Adipocyte (in vitro differentiated cells): ENCODE data around the gene TMEM221.

Source experiments
- DNase-seq: peaks from one replicate; pipeline ENCODE4 v3.0.0-alpha.2; 2015; ENCODE audit warnings: low read depth
- H3K27me3 ChIP-seq: replicated peaks from 2 replicates; pipeline ENCODE4 v1.7.0; 2013; ENCODE audit warnings: mild to moderate bottlenecking, low read length, moderate library complexity; ENCODE audit not compliant: control insufficient read depth, insufficient read depth
- H3K36me3 ChIP-seq: 2 replicates; pipeline ENCODE4 v1.7.0; 2013; ENCODE audit warnings: low read length, mild to moderate bottlenecking, moderate library complexity; ENCODE audit not compliant: control insufficient read depth, insufficient read depth, severe bottlenecking
- H3K4me1 ChIP-seq: 2 replicates; pipeline ENCODE4 v1.7.0; 2013; ENCODE audit warnings: mild to moderate bottlenecking, low read length, moderate library complexity; ENCODE audit not compliant: control insufficient read depth, insufficient read depth
- H3K4me3 ChIP-seq: 2 replicates; pipeline ENCODE4 v1.7.0; 2013; ENCODE audit warnings: mild to moderate bottlenecking, low read length, moderate library complexity
- H3K9ac ChIP-seq: 2 replicates; pipeline ENCODE4 v1.7.0; 2013; ENCODE audit warnings: mild to moderate bottlenecking, low read length, moderate library complexity
- H3K9me3 ChIP-seq: 2 replicates; pipeline ENCODE4 v1.7.0; 2013; ENCODE audit warnings: mild to moderate bottlenecking, low read length, moderate library complexity; ENCODE audit not compliant: control insufficient read depth

The TMEM221 gene

DNA sequence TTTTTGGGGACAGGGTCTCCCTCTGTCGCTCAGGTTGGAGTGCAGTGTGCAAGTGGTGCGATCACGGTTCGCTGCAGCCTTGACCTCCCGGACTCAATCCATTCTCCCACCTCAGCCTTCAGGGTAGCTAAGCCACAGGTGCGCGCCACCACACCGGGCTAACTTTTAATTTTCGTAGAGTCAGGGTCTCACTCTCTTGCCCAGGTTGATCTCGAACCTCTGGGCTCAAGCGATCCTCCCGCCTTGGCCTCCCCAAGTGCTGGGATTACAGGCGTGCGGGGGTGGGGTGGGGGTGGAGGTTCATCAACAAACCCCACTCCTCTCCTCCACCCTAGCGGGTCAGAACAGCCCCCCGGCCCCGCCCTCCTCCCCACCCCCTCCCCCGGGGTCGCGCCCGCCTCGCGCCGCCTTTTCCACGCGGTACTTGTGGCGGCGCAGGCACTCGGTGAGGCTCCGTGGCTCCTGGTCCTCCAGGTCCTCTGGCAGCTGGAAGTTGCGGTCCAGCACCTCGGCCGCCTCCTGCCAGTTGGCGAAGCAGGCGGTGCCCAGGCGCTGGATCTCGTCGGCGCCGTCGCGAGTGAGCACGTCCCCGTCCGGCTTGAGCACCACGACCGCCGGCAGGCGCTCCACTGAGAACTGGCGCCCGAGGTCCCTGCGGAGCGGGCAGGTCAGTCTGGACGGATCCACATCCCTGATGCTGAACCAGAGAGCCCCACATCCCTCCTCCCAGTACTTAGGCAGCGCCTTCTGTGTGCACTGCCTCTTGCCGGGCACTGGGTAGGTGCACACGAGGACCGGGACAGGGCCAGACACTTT is 7.0 kb upstream of the TMEM221 start:
- Histone ChIP-seq H3K9me3 (no peaks in the 10 kb centered on the region), H3K4me1 (peaks cover 5% of the 10 kb centered on the region)
- peak; percentile 16 for DNase-seq

DNA sequence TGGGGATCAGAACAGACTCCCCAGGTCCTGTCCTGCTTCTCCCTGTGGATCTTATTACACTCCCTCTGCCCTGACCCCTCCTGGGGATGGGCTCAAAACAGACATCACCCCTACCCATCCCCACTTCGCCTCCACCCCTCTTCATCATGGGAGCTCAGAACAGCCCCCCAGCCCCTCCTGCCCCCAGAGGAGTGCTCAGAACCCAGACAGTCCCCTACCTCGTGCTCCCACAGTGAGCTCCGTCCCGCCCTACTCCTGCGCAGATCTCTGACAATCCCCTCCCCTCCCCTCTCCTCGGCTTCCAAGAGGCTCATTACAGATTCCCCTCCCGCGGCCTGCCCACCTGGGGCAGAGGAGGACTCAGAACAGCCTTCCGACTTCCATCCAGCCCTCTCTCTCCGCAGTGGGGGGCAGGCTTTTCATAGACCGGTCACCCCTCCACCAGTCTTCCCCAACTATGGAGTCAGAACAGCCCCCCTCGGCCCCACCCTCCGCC is 6.2 kb upstream of the TMEM221 start:
- H3K9ac ChIP-seq: no peak overlapping the region

More for the DNA sequence above, 7.0 kb upstream of the TMEM221 start:
- Histone ChIP-seq H3K9ac (no peak overlapping the region), H3K36me3 (no peaks in the 10 kb centered on the region), H3K4me3 (no peak overlapping the region), H3K27me3 (peaks cover 14% of the 10 kb centered on the region)

DNA sequence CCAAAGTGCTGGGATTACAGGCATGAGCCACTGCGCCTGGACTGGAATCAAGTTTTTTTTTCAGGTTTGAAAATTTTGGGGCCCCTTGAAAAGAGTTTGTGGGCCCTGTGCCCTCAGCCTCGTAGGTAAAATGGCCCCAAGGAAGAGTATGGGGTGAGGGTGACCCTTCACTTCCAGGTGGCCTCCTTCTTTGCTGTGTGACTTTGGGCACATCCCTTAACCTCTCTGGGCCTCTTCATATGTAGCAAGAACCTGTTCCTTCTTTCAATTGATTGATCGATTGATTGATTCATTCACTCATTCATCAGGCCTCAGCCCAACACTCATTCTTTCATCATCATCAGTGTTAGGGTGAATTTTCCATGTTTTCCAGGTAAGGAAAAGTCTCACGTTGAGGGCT is 3.4 kb upstream of the TMEM221 start:
- H3K36me3 ChIP-seq: no peaks in the 10 kb centered on the region
- H3K27me3 ChIP-seq: peaks cover 18% of the 10 kb centered on the region
- no peaks in the 10 kb centered on the region for H3K9me3 ChIP-seq
- no peak for DNase-seq
- H3K4me1 ChIP-seq: no peaks in the 10 kb centered on the region
- H3K9ac ChIP-seq: no peak overlapping the region
- H3K4me3 ChIP-seq: no peak overlapping the region

More for the DNA sequence above, 6.2 kb upstream of the TMEM221 start:
- Histone ChIP-seq H3K27me3 (peaks cover 18% of the 10 kb centered on the region), H3K4me3 (no peak overlapping the region), H3K36me3 (no peaks in the 10 kb centered on the region), H3K9me3 (no peaks in the 10 kb centered on the region), H3K4me1 (peaks cover 5% of the 10 kb centered on the region)
- DNase-seq: no peak

DNA sequence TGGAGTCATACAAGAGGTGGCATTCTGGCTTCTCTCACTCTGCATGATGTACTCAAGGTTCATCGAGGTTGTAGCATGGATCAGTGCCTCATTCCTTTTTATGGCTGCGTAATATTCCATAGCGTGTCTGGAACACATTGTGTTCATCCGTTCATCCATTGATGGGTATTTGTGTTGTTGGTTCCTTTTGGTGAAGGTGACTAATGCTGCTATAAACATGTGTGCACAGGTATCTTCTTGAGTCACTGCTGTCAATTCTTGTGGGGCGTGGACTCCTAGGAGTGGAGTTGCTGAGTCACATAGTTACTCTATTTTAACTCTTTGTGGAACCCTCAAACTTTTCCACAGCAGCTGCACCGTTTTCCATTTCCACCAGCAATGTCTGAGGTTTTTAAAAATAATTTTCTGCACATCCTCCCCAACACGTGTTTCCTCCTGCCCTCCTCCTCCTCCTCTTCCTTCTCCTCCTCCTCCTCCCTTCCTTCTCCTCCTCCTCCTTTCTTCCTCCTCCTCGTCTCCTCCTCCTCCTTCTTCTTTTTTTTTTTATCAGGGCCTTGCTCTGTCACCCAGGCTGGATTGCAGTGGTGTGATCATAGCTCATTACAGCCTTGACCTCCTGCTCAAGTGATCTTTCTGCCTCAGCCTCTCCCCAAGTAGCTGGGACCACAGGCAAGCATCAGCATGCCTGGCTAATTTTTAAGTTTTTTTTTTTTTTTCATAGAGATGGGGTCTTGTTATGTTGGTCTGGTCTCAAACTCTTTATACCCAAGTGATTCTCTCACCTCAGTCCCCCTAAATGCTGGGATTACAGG is 2.0 kb upstream of the TMEM221 start:
- Histone ChIP-seq H3K9ac (no peak overlapping the region), H3K4me1 (no peaks in the 10 kb centered on the region), H3K27me3 (peaks cover 18% of the 10 kb centered on the region), H3K36me3 (no peaks in the 10 kb centered on the region), H3K4me3 (no peak overlapping the region), H3K9me3 (no peaks in the 10 kb centered on the region)
- no peak for DNase-seq

DNA sequence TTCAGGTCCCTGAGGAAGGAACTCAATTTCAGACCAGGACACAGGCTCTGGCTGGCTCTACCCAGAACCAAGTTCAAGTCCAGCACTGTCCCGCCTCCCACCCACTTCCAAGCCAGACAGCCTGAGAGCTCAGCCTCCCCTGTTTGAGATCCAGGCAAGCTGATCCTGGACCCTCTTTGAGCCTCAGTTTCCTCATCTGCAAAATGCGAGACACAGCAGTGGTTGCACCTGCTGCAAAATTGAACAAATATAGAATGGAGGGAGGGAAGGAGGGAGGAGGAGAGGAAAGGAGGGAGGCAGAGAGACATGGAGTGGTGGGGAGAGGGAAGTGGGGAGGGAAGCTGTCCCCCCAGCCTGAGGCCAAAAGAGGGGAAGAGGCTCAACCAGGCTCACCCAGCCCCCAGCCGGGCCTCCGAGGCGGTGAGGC is 751 bp downstream of the TMEM221 start:
- Histone ChIP-seq H3K9me3 (no peaks in the 10 kb centered on the region), H3K27me3 (peaks cover 7% of the 10 kb centered on the region), H3K4me1 (no peaks in the 10 kb centered on the region), H3K4me3 (no peak overlapping the region), H3K9ac (no peak overlapping the region), H3K36me3 (no peaks in the 10 kb centered on the region)
- DNase-seq: no peak

DNA sequence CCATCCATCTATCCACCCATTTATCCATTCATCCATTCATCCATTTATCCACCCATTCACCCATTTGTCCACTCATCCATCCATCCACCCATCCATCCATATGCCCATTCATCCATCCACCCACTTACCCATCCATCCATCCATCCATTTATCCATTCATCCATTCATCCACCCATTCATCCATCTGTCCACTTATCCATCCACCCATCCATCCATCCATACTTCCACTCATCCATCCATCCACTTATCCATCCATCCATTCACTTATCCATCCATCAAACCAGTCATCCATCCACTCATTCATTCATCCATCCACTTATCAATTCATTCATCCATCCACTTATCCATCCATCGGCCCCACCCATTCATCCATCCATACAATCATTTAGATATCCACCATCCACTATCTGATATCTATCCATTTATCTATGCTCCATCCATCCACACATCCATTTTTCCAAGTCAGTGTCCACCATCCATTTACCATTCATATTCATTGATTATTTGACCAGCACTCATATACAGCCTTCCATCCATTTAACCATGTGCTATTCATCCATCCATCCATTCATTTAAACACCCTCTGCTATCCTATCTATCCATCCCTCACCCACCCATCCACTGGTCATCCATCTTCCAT is 2.8 kb downstream of the TMEM221 start:
- H3K36me3 ChIP-seq: no peaks in the 10 kb centered on the region
- DNase-seq: no peak
- no peaks in the 10 kb centered on the region for H3K9me3 ChIP-seq
- H3K4me1 ChIP-seq: peaks cover 10% of the 10 kb centered on the region
- no peak overlapping the region for H3K4me3 ChIP-seq
- H3K9ac ChIP-seq: no peak overlapping the region
- H3K27me3 ChIP-seq: peaks cover 4% of the 10 kb centered on the region

DNA sequence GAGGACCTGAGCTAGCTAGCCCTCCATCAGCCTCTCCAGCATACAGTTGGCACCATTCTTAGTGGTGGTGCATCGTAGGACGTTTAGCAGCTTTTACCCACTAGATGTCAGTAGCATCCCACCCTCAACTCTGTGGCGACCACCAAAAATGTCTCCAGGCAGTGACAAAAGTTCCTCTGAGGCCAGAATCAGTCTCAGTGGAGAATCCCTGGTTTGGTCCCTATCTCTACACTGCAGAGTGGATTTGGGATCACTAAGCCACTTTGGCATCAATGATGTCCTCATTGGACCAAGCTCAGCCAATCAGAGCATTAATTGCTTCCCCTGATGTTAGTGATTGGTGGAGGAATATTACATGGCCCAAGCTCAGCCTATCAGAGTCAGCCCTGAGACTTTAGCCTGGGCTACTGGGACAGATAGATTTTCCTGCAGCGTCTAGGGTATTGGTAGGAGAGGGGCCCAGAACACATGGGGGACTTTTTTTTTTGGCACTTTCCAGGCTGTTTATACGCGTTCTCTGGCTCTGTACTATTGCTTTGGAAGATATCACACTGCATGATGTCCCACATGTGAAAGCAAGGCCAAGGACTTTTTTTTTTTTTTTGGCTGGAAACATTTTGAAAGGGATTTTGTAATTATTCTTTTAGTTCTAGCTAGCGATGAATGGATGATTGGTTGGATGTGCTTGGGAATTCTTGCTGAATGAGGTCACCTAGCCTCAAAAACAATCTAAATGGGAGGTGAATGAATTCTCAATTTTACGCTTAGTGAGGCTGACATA is 7.0 kb downstream of the TMEM221 start:
- Histone ChIP-seq H3K9me3 (no peaks in the 10 kb centered on the region), H3K36me3 (no peaks in the 10 kb centered on the region), H3K9ac (no peak overlapping the region), H3K27me3 (no peaks in the 10 kb centered on the region), H3K4me3 (no peak overlapping the region), H3K4me1 (peaks cover 10% of the 10 kb centered on the region)
- peak; percentile 46 for DNase-seq

DNA sequence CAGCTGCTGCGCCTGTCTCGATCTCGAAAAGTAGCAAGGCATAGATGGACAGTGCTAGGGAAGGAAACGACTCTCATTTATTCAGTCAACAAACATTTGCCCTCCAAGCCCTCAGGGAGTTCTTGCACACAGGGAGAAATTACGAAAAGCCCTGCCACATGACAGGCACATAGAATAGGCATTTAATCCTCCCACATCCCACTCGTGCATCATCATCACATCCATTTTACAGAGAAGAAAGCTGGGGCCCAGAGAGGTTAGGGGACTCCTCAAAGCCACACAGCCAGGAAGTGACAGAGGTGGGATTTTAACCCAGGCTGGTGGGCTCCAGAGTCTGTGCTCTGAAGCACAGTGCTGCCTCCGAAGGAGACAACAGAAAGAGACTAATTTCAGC is 11.6 kb downstream of the TMEM221 start:
- Histone ChIP-seq H3K4me3 (no peak overlapping the region), H3K27me3 (no peaks in the 10 kb centered on the region), H3K36me3 (no peaks in the 10 kb centered on the region), H3K9ac (no peak overlapping the region), H3K4me1 (peaks cover 7% of the 10 kb centered on the region), H3K9me3 (no peaks in the 10 kb centered on the region)
- DNase-seq: no peak

DNA sequence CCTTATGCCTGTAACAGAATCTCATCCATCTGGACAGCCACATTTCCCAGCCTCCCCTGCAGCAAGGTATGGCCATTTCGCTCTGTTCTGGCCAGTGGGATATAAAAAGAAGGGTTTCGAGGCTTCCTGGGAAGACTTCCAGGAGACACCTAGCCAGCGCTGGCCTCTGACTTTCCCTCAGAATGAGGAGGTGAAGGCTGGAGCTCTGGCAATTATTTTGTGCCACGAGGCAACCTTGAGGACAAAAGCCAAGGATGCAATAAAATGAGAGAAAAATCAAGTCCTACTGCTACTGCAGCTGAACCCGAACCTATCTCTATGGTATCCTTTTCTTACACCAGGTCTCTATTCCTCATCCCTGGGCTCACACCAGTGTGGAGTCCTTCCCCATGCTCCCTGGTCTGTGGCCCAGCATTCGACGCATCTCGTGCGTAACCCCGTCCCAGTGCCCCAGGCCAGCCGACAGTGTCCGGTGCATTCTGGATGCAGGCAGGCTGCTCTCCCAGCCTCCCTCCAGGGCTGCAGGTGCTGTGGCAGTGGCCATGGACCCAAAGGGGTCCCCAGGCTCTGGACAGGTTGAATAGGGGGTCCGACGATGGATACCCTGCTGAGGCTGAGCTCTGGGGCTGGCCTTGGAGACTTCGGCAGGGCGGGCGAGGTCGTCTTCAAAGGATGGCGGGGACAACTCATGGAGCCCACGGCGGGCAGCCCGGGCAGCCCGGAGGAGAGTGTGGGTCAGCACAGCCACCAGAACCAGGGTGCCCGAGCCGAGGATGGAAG is 12.2 kb downstream of the TMEM221 start:
- Histone ChIP-seq H3K4me3 (no peak overlapping the region), H3K27me3 (no peaks in the 10 kb centered on the region), H3K9ac (no peak overlapping the region), H3K4me1 (peaks cover 1% of the 10 kb centered on the region), H3K9me3 (no peaks in the 10 kb centered on the region), H3K36me3 (no peaks in the 10 kb centered on the region)
- no peak for DNase-seq

DNA sequence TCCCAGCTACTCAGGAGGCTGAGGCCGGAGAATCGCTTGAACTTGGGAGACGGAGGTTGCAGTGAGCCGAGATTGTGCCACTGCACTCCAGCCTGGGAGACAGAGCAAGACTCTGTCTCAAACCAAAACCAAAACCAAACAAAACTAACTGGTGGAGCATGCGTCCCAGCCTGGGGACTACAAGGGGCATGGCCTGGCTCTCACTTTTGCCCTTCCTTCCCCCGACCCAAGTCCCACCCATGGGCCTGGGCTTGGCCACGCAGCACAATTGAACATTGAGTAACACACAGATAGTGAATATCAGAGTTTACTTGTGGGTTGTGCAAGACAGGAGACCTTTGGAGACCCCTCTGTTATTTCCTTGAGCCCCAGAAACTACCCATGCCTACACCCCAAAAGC is 13.2 kb downstream of the TMEM221 start:
- no peaks in the 10 kb centered on the region for H3K9me3 ChIP-seq
- no peak for DNase-seq
- no peak overlapping the region for H3K9ac ChIP-seq
- no peaks in the 10 kb centered on the region for H3K36me3 ChIP-seq
- no peaks in the 10 kb centered on the region for H3K27me3 ChIP-seq
- H3K4me1 ChIP-seq: no peaks in the 10 kb centered on the region
- H3K4me3 ChIP-seq: no peak overlapping the region
